Suppressor macrophage treated with lipopolysaccharide for 1 hour (primary cell): ENCODE data around the gene LCA5L.
"Not testable (repeated sequence)": the region's sequence is repeated elsewhere in the genome, so short reads cannot be mapped to it uniquely, and the experiment has no call there.

Experiments
- DNase-seq, 3 donors: peaks; one replicate each; pipeline ENCODE4 v3.0.0-alpha.2; 2020 to 2022

Gene LCA5L

DNA sequence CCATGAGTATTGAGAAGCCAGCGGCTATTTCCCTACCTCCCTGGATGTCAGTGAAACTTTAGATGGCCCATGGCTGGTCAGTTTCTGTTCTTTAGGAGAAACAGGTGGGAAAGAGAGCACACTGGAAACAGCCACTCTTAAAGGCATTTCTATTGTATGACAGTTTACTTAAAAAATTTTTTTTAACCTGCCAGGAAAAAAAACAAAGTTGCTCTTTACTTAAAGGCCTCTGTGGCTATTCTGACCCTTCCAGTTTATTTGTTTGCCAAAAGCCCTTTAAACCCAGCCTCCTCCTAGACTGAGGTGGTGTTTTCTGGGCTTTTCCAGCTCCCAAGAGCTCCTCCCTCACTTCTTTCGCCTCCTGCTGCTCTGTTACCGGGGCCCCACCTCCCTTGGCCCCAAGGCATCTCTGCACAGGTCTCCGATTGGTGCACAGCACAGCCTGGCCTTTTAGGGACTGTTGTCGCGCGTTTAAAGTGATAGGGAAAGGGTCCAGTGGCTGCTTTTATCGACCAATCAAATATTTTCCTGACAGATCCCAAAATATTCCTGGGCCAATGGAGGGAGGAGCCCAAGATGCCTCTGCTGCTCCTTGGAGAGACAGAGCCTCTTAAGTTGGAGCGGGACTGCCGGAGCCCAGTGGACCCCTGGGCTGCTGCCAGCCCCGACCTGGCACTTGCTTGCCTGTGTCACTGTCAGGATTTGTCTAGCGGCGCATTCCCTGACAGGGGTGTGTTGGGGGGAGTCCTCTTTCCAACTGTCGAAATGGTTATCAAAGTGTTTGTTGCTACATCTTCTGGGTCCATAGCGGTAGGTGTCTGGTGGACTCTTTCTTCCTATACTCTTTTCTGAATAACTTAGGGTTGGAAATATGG is 6.0 kb upstream of the LCA5L start, which contains the start of gene SH3BGR:
TSS of gene SH3BGR (plus strand) at position 639 of the 875 bp plus-strand sequence. CDS start at position 766, 127 bp downstream.
- no peak for DNase-seq

DNA sequence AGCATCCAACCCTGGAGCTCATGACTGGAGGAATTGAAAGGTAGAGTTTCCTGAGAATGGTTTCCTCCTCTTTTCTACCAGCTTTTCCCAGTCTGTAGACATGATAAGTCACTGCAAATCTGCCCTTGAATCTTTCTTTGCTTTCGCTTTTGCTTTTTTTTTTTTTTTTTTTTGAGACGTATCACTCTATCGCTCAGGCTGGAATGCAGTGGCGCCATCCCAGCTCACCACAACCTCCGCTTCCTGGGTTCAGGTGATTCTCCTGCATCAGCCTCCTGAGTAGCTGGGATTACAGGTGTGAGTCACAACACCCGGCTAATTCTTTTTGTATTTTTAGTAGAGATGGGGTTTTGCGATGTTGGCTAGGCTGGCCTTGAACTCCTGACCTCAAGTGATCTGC is 1.7 kb upstream of the LCA5L start:
- no peak for DNase-seq

DNA sequence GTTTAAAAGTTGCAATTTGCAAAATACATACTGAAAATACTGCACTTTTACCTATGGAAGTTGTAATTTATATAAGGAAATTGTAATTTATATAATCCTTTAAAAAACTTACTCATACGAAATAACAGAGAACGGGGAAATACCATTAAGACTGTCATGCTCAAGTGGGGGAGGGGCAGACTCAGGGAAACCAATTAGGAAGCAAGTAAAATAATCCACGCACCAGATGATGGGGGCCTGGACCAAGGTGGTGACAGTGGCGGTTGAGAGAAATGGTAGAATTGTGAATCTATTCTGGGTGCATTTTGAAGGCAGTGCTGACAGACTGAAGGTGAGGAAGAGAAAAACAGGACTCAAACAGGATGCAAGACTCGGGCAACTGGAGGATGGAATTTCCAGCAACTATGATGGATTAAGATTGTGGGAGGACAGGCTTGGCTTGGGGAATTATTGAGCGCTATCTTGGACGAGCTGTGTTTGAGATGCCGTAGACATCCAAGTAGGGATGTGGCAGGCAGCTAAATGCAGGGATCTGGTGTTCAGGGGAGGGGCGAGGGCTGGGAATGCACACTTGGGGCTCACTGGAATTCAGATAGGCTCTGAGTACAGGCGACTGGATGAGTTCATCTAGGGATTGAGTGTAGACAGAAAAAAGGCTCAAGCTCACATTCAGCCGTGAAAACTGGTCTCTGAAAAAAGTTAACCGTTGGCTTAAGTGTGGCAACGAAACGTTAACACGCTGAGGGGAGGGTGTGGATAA is 977 bp downstream of the LCA5L start:
- DNase-seq: peak; percentile 43 to 48 (median 45)

DNA sequence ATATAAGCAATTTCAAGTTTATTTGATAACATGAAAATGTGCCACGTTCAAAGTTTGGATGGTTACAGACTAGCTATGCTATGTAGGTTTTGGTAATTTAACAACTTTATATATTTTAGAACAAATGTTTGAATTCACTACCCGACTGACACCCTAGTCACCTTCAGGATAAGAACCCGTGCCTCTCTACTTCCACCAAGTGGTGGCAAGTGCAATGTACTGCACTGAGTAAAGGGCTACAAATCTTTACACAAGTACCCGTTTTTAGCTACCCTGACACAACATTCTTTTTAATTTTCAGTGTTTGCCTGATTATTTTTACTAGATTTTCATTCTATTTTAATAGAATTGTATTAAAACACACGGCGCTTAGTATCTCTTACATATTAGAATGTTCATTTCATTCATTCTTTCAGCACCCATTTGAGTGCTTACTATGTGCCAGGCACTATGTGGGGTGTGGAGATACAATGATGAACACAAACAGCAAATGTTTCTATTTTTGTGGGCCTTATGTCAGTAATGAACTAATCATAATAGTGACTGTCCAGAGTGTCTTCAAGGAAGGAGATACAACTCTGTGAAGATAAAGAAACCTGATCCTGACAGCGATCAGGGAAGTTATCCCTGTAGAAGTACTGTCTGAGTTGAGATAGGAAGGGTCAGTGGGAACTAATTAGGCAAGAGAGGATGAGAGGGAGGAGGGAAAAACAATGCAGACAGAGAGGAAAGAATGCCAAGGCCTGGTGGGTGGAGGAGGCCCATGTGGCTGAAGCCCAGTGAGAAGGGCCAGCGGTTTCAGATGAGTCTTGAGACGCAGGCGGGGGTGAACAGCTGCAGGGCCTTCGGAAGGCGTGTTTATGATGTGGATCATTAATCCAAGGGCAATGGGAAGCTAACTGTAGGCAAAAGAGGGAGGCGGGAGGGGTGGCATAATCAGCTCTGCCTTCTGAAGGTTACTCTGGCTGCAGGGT is 3.8 kb downstream of the LCA5L start:
- DNase-seq: peak; percentile 54 to 67 (median 62)

DNA sequence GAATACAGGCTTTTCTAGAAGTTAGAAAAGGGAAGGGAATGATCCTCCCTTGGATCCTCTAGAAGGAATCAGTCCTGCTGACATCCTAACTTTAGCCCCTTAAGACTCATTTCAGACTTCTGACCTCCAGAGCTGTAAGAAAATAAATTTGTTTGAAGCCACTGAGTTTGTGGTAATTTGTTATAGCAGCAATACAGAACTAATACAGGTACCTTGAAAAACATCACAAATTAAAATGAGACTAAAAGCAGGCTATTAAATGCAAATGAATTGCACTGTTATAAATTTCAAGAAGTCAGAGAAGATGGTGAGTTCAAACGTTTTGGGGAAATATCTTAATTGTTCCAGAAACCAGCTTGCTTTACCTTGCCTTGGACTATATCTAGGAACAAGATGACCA is 6.3 kb downstream of the LCA5L start:
- DNase-seq: no peak

DNA sequence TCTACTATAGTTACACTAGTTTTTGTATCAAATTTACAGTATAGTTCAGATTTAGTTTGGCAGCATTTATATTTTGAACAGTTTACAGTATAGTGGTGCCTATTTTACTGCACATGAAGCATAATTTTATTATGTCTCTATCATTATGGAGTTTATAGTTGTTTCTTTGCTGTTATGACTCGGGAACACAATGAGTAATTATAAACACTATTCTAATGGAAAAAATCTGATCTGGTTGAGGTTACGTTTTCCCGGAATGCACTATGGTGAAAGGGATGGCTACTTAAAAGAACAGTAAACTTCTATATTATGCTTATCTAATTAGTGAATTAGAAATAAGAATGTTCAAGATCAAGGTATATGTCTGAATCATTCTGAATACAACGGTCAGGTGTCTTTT is 10.6 kb downstream of the LCA5L start:
- no peak for DNase-seq

DNA sequence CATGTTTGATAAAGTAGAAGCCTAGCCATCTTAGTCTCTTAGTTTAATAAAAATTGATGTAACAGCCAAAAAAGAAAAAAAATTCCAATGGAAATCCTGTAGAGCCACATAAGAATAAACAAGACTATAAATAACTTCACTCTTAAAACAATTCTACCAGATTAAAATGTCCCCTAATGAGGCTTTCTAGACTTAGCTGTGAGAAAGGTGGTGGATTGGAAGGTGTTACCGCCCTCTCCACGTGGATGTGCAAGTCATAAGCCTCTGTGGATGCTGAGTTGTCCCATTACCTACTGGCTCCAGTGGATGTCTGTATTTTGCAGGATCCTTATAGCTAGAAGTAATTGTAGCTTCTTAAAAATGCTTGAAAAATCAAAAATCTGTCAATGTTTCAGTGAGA is 14.6 kb downstream of the LCA5L start:
- no peak for DNase-seq

DNA sequence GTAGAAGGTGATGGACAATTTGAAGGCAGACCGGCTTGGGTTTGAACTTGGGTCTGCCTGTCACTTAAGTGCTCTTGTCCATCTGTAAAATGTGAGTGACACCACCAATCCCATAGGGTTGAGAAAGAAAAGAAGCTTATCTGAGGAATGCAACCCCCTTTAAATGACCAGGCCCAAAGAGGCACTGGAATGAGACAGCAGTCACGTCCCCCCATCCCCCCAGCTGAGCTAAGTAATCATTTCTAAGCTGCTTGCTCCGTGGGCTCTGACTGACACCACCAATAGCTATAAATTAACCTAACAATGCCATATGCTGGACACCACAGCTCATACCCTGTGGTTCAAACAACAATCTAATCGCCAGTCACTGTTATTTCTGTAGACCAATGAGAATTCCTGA is 15.1 kb downstream of the LCA5L start:
- no peak for DNase-seq

DNA sequence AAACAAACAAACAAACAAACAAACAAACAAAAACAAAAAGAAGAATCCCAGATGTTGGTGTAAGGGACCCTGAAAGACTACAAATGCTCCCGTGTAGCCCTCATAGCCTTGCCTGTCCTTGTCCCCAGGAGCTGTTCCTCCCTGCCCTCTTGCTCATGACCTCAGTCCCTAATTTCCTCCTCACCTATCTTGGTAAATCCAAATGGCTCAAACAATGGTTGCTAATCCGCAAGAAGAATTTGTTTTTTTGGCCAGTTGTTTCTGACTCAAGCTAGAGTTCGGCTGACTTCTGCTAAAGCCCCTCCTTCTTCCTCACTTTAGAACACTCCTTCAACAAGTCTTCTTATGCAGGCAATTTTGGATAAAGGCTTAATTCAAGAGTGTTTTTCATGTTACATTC is 15.6 kb downstream of the LCA5L start:
- DNase-seq: no peak

DNA sequence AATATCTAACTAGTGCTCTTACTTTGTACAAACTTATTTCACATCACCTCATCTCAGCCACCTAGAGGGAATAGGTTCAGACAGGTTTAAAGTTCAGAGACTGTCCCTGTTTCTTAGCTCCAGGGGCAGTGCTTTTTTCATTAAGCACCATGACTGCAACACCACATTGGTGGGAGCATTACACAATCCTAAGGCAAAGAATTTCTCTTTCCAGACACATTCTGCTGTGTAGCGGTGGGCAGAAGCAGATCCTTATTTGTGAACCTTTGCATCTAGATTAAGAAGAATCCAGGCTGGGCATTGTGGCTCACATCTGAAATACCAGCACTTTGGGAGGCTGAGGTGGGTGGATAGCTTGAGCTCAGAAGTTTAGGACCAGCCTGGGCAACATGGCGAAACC is 16.1 kb downstream of the LCA5L start:
- DNase-seq: no peak

DNA sequence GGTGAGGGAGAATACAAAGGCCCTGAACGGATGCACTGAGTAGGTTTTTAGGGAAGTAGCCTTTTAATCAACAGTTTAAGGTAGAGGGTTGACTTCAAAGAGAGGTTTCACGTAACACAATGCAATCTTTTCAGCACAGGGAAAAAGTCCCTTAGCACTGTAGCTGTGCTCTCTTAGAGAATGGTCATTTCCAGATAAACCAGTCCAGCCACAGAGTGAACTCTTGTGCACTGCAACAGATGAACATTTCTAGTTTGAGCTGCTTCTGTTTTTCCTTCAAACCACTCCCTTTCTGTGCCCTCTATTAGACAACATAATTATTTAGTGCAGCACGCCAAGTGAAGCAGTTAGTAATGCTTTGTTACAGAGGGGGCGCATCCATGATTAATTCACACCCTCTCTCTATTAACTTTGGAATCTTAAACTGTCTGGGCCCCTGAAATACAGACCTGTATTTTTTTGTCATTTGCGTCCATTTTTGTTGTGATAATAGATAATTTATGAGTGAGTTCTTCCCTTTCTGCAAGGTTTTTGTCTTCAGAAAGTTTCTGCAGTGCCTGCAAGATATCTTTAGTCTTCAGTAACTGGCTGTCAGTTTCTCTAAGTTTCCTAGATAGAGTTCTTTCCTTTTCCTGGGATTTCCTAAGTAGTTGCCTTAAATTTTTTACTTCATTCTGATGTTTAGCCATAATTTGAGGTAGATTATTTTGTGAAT is 22.9 kb downstream of the LCA5L start:
- DNase-seq: no peak

DNA sequence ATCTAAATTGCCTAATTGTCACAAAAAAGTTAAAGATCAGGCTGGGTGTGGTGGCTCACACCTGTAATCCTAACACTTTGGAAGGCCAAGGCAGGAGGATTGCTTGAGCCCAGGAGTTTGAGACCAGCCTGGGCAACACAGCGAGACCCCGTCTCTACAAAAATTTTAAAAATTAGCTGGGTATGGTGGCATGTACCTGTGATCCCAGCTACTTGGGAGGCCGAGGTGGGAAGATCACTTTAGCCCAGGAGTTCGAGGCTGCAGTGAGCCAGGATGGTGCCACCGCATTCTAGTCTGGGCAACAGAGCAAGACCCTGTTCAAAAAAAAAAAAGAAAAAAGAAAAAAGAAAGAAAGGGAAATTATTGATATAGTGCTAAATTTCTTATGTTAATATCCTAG is 26.4 kb downstream of the LCA5L start:
- DNase-seq: not testable (repeated sequence)

DNA sequence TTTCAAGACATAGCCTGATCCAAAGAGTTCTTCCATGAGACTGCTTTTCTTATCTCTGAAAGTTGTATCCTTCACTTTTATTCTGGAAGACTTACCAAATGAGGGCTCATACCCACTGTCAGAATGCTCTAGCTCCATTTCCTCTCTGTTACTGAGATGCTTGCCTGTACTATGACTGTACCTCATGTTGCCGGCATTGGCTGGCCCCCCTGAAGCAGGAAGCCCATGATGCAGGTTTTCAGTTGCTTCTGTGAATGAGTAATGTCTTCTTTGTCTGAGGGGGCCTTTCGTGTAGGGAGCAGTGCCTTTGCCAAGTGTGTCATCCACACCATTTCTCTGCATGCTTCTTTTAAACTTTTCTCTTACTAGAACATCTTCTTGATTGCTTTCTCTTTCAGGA is 39.5 kb downstream of the LCA5L start:
- no peak for DNase-seq

DNA sequence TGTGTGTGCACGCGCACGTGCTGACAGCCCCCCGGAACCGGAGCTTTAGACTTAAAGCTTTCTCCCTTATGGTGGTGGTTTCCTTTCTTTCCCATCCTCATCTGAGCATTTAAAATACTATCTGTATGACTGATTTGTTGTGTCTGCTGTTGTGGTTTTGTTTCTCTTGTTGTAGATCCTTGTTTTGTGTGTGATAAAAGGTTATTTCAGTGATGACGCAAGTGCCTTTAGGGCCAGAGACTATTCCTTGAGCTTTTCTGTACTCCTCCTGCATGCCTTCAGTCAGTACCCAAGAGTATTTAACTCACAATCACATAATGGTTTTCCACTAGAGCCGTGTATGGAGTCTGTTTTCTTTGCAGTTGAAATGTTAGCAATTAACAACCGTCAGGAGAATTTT is 45.4 kb downstream of the LCA5L start:
- no peak for DNase-seq

DNA sequence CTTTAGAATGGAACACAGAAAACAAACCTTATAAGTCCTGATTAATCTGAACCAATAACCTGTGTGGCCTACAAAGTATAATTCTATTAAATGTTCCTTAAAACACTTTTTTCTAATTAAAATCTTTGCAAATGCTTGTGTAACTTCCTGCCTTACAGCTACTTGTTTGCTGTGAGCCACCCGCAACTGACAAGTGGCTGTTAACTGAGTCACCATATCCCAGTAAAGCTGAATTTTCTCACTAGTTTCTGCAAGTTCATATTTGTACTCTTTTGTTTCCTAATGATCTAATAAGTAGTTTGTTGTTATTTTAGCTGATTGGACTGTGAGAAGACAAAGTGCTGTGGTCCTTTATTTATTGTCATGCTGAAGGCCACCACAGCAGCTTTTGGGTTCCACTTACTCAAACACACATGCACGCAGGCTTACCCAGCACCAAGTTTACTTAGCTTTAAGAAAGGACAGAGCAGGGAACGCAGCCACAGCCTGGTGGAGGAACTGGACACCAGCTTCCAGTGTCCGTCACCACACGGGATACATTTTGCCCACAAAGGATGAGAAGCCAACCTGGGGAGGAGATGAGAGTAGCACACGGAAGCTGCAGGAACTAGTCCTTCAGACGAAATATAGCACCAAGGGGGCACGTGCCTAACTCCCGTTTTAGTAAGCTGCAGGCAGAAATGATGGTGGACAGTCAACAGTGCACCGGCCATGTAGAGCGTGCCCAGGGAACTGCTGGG is 47.8 kb downstream of the LCA5L start:
- peak; percentile 32 to 55 (median 51) for DNase-seq

DNA sequence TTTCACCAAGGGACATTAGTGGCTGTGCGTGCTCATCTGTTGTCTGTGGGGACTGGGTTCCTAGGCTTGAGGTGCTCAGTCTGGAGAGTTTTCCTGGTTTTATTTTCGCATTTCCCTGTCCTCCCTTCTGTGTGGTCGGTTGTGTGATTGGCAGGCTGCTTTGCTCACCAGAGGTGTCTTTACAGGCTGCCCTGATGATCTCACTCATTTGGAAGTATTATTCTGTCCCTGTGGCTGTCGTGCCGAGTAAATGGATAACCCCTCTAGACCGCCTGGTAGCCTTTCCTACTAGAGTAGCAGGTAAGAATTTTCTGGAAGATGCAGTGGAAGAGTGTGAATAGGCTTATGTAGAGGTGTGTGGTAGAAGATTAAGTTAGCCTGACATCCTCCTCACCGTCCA is 52.6 kb downstream of the LCA5L start:
- DNase-seq: no peak

DNA sequence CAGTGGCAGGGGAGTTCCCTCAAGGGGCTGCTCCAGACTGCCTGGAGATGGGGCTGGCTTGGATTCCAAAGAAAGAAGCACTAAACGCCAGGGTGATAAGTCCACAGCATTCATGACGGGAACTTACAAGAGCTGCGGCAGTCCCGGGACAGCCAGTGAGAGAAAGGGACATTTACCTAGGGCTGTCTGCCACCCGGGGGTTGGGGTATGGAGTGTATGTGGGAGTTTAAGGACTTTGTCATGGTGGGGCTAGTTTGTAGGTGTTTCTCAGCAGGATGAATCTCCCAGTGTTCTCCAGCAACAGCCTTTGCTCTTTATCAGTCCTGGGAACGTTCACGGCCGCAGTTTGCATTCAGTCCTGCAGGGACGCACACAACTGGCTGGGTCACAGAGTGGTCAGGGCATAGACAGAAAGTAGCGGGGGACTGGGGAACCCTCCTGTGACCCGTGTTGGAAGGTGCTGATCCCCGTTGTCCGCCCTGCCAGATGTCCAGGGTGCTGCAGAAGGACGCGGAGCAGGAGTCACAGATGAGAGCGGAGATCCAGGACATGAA is 55.3 kb downstream of the LCA5L start:
- no peak for DNase-seq

DNA sequence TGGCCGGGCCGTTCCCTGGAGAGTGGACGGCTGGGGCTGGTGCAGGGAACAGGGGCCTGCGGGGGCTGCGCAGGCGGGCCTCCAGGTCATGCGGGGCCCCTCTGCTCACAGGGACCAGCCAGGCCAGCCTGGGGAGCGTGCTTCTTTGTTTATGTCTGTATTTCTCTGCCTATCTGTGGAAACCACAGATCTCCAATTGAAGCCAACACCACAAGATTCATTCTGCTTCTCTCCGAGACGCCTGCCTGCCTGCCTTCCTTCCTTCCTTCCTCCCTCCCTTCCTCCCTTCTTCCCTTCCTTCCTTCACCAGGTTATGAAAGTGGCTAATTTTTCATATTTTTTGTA is 56.8 kb downstream of the LCA5L start:
- DNase-seq: no peak

DNA sequence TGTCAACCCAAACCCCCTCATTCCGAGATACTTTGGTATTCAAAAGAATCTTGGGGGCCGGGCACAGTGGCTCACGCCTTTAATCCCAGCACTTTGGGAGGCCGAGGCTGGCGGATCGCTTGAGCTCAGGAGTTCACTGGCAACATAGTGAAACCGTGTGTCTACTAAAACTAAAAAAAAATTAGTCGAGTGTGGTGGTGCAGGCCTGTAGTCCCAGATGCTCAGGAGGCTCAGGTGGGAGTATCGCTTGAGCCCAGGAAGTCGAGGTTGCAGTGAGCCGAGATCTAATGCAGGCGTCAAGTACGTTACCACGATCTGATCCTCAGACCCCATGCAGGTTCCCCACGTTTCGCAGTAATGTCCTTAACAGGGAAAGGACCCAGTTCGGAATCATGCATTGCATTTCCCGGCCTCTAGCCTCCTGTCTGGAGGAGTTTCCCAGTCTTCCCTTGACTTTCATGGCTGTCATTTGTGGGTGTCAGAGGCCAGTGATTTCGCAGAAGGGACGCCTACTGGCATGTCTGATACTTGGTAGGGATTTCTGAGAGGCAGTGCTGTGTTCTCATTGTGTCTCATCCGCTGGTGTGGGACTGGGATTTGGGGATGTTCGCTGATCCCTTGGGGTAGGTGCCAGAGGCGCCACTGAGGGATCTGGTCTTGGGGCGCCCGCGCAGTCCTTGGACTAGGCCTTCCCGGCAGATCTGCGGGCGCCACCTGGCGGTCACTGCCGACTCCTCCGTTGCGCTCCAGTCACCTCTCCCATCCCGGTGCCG is 57.4 kb downstream of the LCA5L start:
- peak; percentile 92 to 96 (median 94) for DNase-seq

DNA sequence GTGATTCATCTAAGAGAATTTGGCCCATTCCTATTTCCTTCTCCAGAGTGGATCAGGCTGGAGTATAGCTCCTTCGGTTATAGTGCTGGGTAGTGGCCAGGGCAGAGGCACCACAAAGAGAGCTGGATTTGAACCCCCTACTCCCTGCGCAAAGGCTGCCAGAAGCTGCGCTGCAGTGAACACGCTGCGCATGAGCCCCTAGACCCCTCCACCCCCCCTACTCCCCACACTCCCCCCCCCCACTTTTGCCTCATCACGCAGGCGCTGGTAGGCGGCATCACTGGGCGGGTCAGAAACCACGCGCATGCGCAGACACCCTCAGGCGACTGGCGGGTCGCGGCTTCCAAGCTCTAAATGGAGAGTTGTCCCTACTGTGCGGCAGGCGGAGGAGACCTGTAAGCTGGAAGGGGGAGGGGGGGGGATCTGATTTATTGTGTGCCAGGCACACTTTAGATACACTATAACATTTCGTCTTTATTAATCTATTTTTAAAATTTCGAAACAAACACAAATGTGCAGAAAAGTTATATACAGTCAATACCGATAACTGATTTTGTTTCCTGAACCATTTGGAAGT is 58.0 kb downstream of the LCA5L start:
- DNase-seq: peak; percentile 90 to 94 (median 93)
